Fibroblast of villous mesenchyme (primary cell): ENCODE measurements around the gene CYP2R1. TPM values are rescaled to one million over a fixed set of nuclear protein-coding genes. Genes with fewer than 3 reads are reported as not detected.

Source experiments
- DNase-seq: peaks from one replicate; pipeline ENCODE4 v3.0.0-alpha.2; 2010; ENCODE audit warnings: low read depth
- H3K4me3 ChIP-seq: 2 replicates; pipeline ENCODE4 v1.5.1; 2011; ENCODE audit warnings: low read depth, mild to moderate bottlenecking, low read length
- CTCF ChIP-seq: IDR thresholded peaks from 2 replicates; pipeline ENCODE4 v1.5.1; 2012; ENCODE audit warnings: low read depth, mild to moderate bottlenecking, low read length; ENCODE audit not compliant: insufficient read depth
- total RNA-seq: library from RNA; depleted of rRNA; stranded (reverse); fragments of >200 nt; gene quantifications from 2 replicates; pipeline ENCODE4 v1.2.3, GENCODE V29; 2012

The CYP2R1 gene
- total RNA-seq, 1 donor, result 6.9 TPM

GRCh38 chr11:14924318-14924717 lies 32.3 kb upstream of the CYP2R1 start:
- no peak for TF ChIP-seq CTCF
- no peak overlapping the region for H3K4me3 ChIP-seq
- DNase-seq, result no peak

DNA sequence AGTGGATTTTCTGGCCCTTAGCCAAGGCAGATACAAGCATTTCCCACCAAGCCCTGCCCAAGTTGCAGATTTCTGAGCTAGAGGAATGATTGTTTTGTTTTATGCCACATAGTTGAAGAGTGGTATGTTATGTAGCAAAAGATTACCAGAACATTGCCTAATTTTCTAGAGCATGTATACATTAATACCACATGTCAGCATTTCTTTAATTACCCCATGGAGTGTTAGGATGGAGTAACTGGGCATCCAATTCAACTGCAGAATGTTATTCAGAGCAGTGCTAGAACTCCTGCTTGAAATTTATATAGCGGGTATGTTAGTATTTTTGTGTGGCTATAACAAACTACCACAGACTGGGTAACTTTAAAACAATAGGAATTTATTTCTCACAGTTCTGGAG lies 24.4 kb upstream of the CYP2R1 start:
- DNase-seq, result no peak
- no peak overlapping the region for H3K4me3 ChIP-seq
- TF ChIP-seq CTCF, result no peak

GRCh38 chr11:14914536-14914935 lies 22.5 kb upstream of the CYP2R1 start:
- no peak for DNase-seq
- H3K4me3 ChIP-seq, result no peak overlapping the region
- TF ChIP-seq CTCF, result no peak

- H3K4me3 ChIP-seq, result no peak overlapping the region
- peak; percentile 60 for DNase-seq
- TF ChIP-seq CTCF, result peak; percentile 67
Observed at GRCh38 chr11:14908214-14908880, 16.3 kb upstream of the CYP2R1 start.

DNA sequence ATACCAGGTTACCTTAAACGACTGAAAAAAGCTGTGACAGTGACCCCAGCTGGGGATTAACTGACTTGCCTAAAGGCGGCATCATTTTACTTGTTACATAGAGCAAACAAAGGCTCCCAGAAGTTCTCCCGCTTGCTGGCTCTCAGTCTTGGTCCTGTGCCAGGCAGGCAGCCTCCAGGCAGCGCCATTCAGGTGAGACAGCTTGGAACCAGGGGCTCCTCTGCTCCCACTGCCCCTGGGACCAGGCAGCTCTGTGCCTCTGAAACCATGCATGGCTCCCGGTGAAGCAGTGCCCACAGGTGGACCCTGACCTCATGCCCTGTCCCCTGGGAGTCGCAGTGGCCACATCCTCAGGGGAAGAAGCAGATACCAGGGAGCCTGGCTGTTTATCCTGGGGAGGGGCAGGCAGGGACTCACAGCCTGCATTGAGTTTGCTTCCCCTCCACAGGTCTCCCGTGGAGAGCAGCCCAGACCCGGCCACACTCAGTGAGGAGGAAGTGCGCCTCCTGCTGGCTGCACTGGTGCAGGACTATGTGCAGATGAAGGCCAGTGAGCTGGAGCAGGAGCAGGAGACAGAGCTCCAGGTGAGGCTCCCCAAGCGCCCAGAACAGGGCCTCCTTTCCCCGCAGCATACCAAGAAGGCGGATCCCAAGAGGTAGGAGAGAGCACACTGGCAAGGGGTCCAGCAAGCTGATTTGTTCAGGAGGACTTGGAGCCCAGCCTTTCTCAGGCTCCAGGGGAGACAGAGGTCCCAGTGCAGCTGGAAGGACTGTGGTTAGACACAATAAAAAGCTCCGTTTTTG lies 15.6 kb upstream of the CYP2R1 start:
- peak; percentile 73 for TF ChIP-seq CTCF
- DNase-seq, result peak; percentile 30
- no peak overlapping the region for H3K4me3 ChIP-seq

DNA sequence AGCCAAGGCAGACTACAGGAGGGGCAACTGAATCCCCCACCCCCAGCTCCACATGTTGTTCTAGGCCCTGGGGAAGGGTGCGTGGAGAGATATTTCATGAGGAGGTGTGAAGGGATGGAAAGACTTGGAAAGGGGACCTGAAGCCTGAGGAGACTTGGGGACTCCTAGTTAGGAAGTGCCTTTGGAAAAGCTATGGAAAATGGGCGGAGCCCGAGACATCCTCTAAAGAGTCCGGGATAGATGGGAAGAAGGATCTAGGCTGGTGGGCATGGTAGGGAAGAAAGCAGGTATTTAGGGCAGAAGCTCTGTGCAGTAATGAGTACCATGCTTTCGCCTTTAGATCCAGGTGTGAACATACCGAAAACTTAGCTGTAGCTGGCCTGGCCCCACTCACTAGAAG lies 15.0 kb upstream of the CYP2R1 start:
- H3K4me3 ChIP-seq, result no peak overlapping the region
- no peak for DNase-seq
- no peak for TF ChIP-seq CTCF
